GM12873 (cell line): Measurements from ENCODE around the gene PLEK.

Experiments used
- TF ChIP-seq, protein P1 (sequence below): IDR thresholded peaks from 2 replicates; pipeline ENCODE4 v1.5.1; 2012; ENCODE audit warnings: low read depth, mild to moderate bottlenecking, moderate library complexity, low read length, control low read depth; ENCODE audit not compliant: insufficient read depth; ENCODE audit errors: missing control alignments

PLEK gene

GRCh38 chr2:68357605-68358337 lies 7.3 kb upstream of the PLEK start:
- TF ChIP-seq, protein P1, sequence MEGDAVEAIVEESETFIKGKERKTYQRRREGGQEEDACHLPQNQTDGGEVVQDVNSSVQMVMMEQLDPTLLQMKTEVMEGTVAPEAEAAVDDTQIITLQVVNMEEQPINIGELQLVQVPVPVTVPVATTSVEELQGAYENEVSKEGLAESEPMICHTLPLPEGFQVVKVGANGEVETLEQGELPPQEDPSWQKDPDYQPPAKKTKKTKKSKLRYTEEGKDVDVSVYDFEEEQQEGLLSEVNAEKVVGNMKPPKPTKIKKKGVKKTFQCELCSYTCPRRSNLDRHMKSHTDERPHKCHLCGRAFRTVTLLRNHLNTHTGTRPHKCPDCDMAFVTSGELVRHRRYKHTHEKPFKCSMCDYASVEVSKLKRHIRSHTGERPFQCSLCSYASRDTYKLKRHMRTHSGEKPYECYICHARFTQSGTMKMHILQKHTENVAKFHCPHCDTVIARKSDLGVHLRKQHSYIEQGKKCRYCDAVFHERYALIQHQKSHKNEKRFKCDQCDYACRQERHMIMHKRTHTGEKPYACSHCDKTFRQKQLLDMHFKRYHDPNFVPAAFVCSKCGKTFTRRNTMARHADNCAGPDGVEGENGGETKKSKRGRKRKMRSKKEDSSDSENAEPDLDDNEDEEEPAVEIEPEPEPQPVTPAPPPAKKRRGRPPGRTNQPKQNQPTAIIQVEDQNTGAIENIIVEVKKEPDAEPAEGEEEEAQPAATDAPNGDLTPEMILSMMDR = peak; percentile 78

DNA sequence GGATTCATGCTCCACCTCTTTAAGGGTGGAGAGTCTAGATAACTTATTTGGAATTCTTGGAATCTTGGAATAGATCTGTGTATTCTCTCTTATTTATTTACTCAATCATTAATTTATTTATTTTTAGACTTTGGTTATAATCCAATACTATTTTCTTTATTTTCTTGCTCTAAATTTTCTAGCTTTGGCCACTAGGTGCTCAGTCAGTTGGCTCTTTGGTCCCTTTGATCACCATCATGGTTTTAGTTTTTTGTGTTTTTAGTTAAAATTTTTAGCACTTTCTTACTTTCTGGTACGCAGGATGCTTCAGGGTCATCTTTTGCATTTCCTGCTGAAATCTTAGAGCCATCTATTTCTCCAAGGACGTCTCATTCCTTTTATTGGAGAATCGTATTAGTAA lies 5.2 kb upstream of the PLEK start:
- TF ChIP-seq, protein P1 = peak; percentile 29

DNA sequence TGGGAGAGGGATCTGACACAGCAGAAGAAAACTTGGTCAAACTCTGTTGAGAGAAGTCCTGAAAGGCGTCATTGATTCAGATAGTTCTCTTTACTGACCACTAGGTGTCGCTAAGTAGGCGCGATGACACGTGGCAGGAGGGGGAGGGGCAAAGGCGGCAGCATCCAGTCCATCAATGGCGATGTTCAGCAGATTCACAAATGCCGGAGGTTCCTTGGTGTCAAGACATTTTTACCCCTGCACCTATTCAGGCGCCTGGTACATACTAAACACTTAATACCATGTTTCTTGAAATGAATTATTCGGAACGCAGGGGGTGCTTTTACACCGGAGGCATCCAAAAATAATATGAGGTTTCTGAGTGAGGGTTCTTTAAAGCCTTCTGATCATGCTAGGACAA lies 3.0 kb upstream of the PLEK start:
- TF ChIP-seq, protein P1 = peak; percentile 88

DNA sequence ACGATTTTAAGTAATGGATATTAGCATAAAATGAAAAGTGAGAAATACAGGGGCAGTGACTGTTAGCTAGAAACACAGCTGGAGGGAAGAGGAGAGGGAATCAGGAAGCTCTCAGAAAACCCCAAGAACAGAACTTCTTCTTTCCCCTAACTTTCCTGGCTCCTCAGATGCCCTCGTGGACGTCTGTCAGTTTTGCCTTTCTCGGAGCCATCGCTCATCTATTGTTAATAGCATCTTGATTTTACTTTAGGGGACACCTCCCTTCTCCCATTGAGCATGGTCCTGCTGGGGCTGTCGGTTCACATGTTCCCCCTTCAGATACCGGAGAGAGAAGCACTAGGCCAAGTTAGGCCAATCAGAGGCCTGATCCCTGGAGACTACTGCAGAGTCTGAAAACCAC lies 2.3 kb upstream of the PLEK start:
- TF ChIP-seq, protein P1 = no peak

DNA sequence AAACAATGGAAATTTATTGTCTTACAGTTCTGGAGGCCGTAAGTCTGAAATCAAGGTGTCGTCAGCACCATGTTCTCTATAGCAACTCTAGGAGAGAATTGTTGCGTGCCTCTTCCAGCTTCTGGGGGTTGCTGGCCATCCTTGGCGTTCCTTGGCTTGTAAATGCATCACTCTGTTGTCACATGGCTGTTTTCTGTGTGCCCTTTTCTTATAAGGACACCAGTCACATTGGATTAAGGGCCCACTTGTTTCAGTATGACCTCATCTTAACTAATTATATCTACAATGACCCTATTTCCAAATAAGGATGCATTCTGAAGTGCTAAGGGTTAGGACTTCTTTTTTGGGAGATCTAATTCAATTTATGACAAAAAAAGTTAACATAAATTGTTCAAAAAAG lies 1.4 kb upstream of the PLEK start:
- TF ChIP-seq, protein P1 = no peak

DNA sequence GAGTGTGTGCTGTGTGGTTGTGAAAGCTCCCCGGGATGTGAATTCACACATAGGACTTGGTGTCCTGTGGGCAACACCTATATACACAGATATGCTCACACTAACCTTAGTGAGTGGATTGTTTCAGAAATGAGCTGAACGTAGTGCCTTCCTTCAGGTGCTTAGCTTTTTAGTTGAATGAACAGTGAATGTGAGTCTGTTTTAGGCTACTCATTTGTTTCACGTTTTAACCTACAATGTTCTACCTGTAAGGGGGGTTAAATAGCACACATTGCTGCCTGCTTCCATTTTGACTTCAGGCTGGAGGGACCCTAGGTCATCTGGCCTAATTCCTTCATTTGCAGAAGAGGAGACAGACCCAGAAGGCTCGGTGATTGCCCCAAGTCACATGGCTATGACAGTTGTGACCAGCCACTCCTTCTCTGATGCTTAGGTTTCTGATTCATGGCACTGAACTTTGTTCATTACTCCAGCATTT lies 1.0 kb downstream of the PLEK start:
- TF ChIP-seq, protein P1 = no peak

DNA sequence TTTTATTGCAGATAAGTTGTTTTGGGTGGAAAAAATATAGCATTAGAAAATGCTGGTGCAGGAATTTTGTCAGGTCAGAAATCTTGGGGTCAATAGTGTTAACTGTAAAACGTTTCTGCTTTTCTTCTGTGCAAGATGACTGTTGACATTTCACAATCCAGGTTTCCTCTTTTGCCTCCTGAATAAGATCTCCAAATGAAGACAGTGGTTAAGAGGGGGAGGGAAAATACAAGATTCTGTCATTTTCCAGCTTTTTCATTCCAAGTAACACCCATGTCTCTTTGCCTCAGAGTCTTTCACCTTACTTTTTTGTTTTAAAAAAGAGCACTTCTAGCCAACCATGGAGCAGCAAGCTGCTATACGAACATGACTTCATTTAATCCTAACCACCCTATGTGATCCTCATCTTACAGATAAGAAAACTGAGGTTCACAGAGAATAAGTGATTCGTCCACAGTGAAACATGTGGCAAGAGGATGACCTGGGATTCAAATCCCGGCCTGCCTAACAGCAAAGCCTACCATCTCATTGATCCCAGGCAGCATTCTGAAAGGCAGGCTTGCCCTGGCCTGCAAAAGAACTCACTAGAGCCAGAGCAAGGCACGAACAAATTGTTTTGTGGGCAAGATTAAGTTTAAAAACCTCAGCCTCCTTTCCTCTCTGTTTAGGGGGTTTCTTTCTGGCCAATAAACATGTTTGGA lies 3.0 kb downstream of the PLEK start:
- TF ChIP-seq, protein P1 = no peak
